HEK293 (cell line): Measurements from ENCODE around the gene KCTD17.

Experiments used
- CTCF ChIA-PET: fragments of 350-600 bp; formaldehyde crosslinking; extraction: SDS; loops from one replicate; lab custom pipeline; 2021; ENCODE audit warnings: antibody characterized with exemption; lab: Yijun Ruan, JAX
- POLR2A ChIA-PET: fragments of 300-600 bp; formaldehyde crosslinking; extraction: SDS; loops from one replicate; lab custom pipeline; 2020; ENCODE audit warnings: antibody characterized with exemption, inconsistent platforms; lab: Yijun Ruan, JAX
- H3K27ac ChIP-seq: fragments of 200-500 bp; sonication (Bioruptor generic); 2 replicates; pipeline ENCODE4 v1.5.1; 2014; ENCODE audit warnings: low read depth, low read length, control low read depth, inconsistent platforms; ENCODE audit errors: extremely low read depth
- H3K36me3 ChIP-seq, 2 experiments: fragments of 200-500 bp in 1 of 2; sonication (Bioruptor generic) in 1 of 2; 1 replicate in 1 of 2; 2 replicates in 1 of 2; pipeline ENCODE4 v1.5.1; 2014 to 2017; ENCODE audit warnings: inconsistent platforms in 2 of 2, low read length in 2 of 2; ENCODE audit not compliant: control insufficient read depth in 2 of 2, insufficient read depth in 1 of 2
- H3K4me1 ChIP-seq: fragments of 200-500 bp; sonication (Bioruptor generic); 2 replicates; pipeline ENCODE4 v1.5.1; 2014; ENCODE audit warnings: mild to moderate bottlenecking, low read length, inconsistent platforms; ENCODE audit not compliant: control insufficient read depth, insufficient read depth
- H3K4me3 ChIP-seq: 2 replicates; pipeline ENCODE4 v1.5.1; 2011; ENCODE audit warnings: low read depth, mild to moderate bottlenecking, control low read depth, low read length, moderate library complexity
- H3K9me3 ChIP-seq: fragments of 200-500 bp; sonication (Bioruptor generic); 2 replicates; pipeline ENCODE4 v1.5.1; 2014; ENCODE audit warnings: low read depth, low read length, inconsistent platforms; ENCODE audit not compliant: control insufficient read depth, insufficient read depth
- ATF2 ChIP-seq: fragments of 450-650 bp; formaldehyde crosslinking; IDR thresholded peaks from 2 replicates; pipeline ENCODE4 v1.5.1; 2016; ENCODE audit warnings: missing biosample characterization, missing genetic modification characterization, low read depth
- HIC1 ChIP-seq: fragments of 450-650 bp; formaldehyde crosslinking; IDR thresholded peaks from 2 replicates; pipeline ENCODE4 v1.5.1; 2016; ENCODE audit warnings: missing biosample characterization, missing genetic modification characterization
- PATZ1 ChIP-seq: fragments of 450-650 bp; formaldehyde crosslinking; IDR thresholded peaks from 2 replicates; pipeline ENCODE4 v1.5.1; 2016; ENCODE audit warnings: missing biosample characterization, missing genetic modification characterization
- TRIM28 ChIP-seq: IDR thresholded peaks from 2 replicates; pipeline ENCODE4 v1.6.1; 2011; ENCODE audit warnings: low read length, control low read depth, borderline replicate concordance
- TSHZ1 ChIP-seq: fragments of 450-650 bp; formaldehyde crosslinking; IDR thresholded peaks from 2 replicates; pipeline ENCODE4 v1.5.1; 2016; ENCODE audit warnings: missing biosample characterization, missing genetic modification characterization, borderline replicate concordance
- ZBTB6 ChIP-seq: fragments of 450-650 bp; formaldehyde crosslinking; IDR thresholded peaks from 2 replicates; pipeline ENCODE4 v1.5.1; 2017; ENCODE audit warnings: missing biosample characterization, missing genetic modification characterization
- ZBTB7A ChIP-seq: fragments of 450-650 bp; formaldehyde crosslinking; IDR thresholded peaks from 2 replicates; pipeline ENCODE4 v1.5.1; 2016; ENCODE audit warnings: low read depth, missing biosample characterization, missing genetic modification characterization
- ZFHX2 ChIP-seq: fragments of 450-650 bp; formaldehyde crosslinking; conservative IDR thresholded peaks from 2 replicates; pipeline ENCODE4 v1.5.1; 2016; ENCODE audit warnings: missing biosample characterization, missing genetic modification characterization
- ZNF121 ChIP-seq: fragments of 450-650 bp; formaldehyde crosslinking; IDR thresholded peaks from 2 replicates; pipeline ENCODE4 v1.5.1; 2016; ENCODE audit warnings: missing biosample characterization, missing genetic modification characterization
- ZNF174 ChIP-seq: fragments of 450-650 bp; formaldehyde crosslinking; IDR thresholded peaks from 2 replicates; pipeline ENCODE4 v1.5.0; 2017; ENCODE audit warnings: missing biosample characterization, mild to moderate bottlenecking, missing genetic modification characterization
- ZNF23 ChIP-seq: fragments of 450-650 bp; formaldehyde crosslinking; IDR thresholded peaks from 2 replicates; pipeline ENCODE4 v1.5.1; 2016; ENCODE audit warnings: missing biosample characterization, missing genetic modification characterization, borderline replicate concordance
- ZNF341 ChIP-seq: fragments of 450-650 bp; formaldehyde crosslinking; IDR thresholded peaks from 2 replicates; pipeline ENCODE4; 2016; ENCODE audit warnings: low read depth, missing biosample characterization, missing genetic modification characterization
- ZNF488 ChIP-seq: fragments of 450-650 bp; formaldehyde crosslinking; IDR thresholded peaks from 2 replicates; pipeline ENCODE4 v1.5.1; 2016; ENCODE audit warnings: missing biosample characterization, missing genetic modification characterization
- ZNF513 ChIP-seq: fragments of 450-650 bp; IDR thresholded peaks from 2 replicates; pipeline ENCODE4 v1.5.1; 2018; ENCODE audit warnings: missing biosample characterization, missing genetic modification characterization
- ZNF530 ChIP-seq: fragments of 450-650 bp; formaldehyde crosslinking; IDR thresholded peaks from 2 replicates; pipeline ENCODE4 v1.5.1; 2016; ENCODE audit warnings: low read depth, missing biosample characterization, missing genetic modification characterization
- ZNF544 ChIP-seq: fragments of 450-650 bp; formaldehyde crosslinking; IDR thresholded peaks from 2 replicates; pipeline ENCODE4 v1.5.0; 2017; ENCODE audit warnings: missing biosample characterization, missing genetic modification characterization
- ZNF555 ChIP-seq: fragments of 450-650 bp; formaldehyde crosslinking; conservative IDR thresholded peaks from 2 replicates; pipeline ENCODE4 v1.5.1; 2017; ENCODE audit warnings: missing biosample characterization, mild to moderate bottlenecking, missing genetic modification characterization, inconsistent platforms
- ZNF621 ChIP-seq: fragments of 450-650 bp; formaldehyde crosslinking; IDR thresholded peaks from 2 replicates; pipeline ENCODE4 v1.5.1; 2017; ENCODE audit warnings: missing biosample characterization, missing genetic modification characterization
- ZNF654 ChIP-seq: fragments of 450-650 bp; formaldehyde crosslinking; IDR thresholded peaks from 2 replicates; pipeline ENCODE4 v1.5.1; 2016; ENCODE audit warnings: low read depth, missing biosample characterization, missing genetic modification characterization
- ZNF670 ChIP-seq: fragments of 450-650 bp; formaldehyde crosslinking; IDR thresholded peaks from 2 replicates; pipeline ENCODE4 v1.5.1; 2016; ENCODE audit warnings: missing biosample characterization, missing genetic modification characterization, low read depth
- ZSCAN16 ChIP-seq: fragments of 450-650 bp; formaldehyde crosslinking; IDR thresholded peaks from 2 replicates; pipeline ENCODE4 v1.5.1; 2016; ENCODE audit warnings: missing biosample characterization, missing genetic modification characterization
- ZSCAN4 ChIP-seq: fragments of 450-650 bp; formaldehyde crosslinking; IDR thresholded peaks from 2 replicates; pipeline ENCODE4 v1.5.1; 2017; ENCODE audit warnings: missing biosample characterization, missing genetic modification characterization

Gene KCTD17

GRCh38 chr22:37060801-37061610, 9.5 kb downstream of the KCTD17 start:
- Histone ChIP-seq H3K9me3 (no peaks in the 10 kb centered on the region), H3K36me3 (peaks cover 0 to 57% of the 10 kb centered on the region in 2 experiments; a peak in 2 of 3 replicates), H3K27ac (no peak overlapping the region), H3K4me3 (no peak overlapping the region), H3K4me1 (no peaks in the 10 kb centered on the region)
- CTCF ChIA-PET, result interaction anchor here (0.6 to 1.0 kb wide), 2 partner anchors 17 to 256 kb away, joined by 4 read pairs; no protein-coding TSS in a partner anchor
- POLR2A ChIA-PET, result interaction anchor here (1.1 kb wide), 1 partner anchor 10 kb away, joined by 3 read pairs; the partner anchor contains the start of gene KCTD17
- no peak for TF ChIP-seq ZNF488
- no peak for TF ChIP-seq ZNF654 (tag by site-specific recombination)
- no peak for TF ChIP-seq ZNF670 (tag by site-specific recombination)
- no peak for TF ChIP-seq ZNF544
- TF ChIP-seq ZSCAN4, result no peak
- no peak for TF ChIP-seq ZNF530 (tag by site-specific recombination)
- peak; percentile 56; the same call in 1 of the 2 replicates for TF ChIP-seq ZNF513 (tag by site-specific recombination)
- no peak for TF ChIP-seq ZBTB7A (tag by site-specific recombination)
- TF ChIP-seq ZNF121 (tag by site-specific recombination), result no peak
- 0 out of 2 replicates have a peak, but pooled peaks have one; percentile 36 for TF ChIP-seq HIC1 (tag by site-specific recombination)
- no peak for TF ChIP-seq TSHZ1
- no peak for TF ChIP-seq ZNF555 (tag by site-specific recombination)
- TF ChIP-seq ZNF621 (tag by site-specific recombination), result no peak
- TF ChIP-seq ZBTB6 (tag by site-specific recombination), result no peak
- no peak for TF ChIP-seq ZNF23 (tag by site-specific recombination)
- TF ChIP-seq ZSCAN16, result no peak
- TF ChIP-seq ATF2 (tag by site-specific recombination), result no peak
- TF ChIP-seq TRIM28, result no peak
- TF ChIP-seq ZFHX2 (tag by site-specific recombination), result peak; percentile 88
- peak; percentile 84 for TF ChIP-seq PATZ1 (tag by site-specific recombination)
- TF ChIP-seq ZNF174, result no peak
- TF ChIP-seq ZNF341, result no peak
